ENCODE data around the gene PIEZO2.
"Not testable (repeated sequence)": the region's sequence is repeated elsewhere in the genome, so short reads cannot be mapped to it uniquely, and the experiment has no call there.

Gene PIEZO2

DNA sequence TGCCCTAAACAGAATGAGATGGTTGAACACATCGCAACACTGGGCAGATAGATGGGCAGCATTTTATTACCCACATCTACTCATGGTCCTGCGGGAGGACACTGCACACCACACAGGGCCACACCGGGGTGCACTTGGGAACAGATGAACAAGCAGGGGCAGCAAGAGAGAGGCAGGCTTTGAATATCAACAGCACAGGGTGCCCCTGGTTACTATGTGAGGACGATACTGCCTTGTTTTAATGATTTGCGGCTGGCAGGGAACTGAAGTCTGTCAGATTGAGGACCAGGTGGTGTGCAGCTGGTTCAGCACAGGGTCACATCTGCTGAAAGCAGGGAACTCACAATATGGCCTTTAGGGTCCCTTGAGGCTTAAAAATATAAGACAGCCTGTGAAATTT, 195.7 kb downstream of the PIEZO2 start:
- DNase-seq: no peak

DNA sequence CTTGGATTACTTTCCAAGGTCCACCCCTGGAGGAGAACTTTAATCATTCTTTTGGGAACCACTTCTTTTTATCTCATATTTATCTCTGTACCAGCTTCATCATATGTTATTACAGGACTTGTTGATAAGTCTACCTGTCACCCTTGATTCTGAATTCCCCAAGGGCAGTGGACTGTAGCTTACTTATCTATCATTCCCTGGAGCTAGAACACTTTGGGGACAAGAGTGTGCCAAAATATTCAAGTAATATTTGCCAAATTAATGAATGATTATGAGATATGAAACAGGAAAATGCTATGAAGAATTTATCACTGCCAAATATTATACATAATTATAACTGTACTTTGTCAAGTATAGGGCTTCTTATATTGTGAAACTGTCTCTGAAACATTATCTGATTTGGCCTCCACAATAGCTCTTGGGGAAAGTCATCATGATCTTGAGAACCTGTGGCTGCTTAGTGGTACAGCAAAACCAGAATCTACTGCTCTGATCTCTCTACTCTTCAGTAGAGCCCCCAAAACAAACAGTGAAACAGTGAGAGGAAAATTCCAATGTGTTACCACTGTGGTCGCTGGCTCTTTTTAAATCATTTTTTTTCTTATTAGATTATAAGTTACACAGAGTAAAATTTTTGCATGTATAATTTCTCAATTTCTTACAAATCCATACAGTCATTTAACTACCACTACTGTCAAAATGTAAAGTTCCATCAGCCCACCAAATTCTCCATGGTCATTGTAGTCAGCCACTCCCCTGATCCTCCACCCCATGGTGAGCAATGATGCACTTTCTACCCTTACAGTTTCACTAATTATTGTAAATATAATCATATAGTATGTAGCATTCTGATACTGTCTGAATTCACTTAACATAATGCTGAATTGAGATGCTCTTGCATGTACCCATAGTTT, 197.5 kb downstream of the PIEZO2 start:
- DNase-seq: no peak

DNA sequence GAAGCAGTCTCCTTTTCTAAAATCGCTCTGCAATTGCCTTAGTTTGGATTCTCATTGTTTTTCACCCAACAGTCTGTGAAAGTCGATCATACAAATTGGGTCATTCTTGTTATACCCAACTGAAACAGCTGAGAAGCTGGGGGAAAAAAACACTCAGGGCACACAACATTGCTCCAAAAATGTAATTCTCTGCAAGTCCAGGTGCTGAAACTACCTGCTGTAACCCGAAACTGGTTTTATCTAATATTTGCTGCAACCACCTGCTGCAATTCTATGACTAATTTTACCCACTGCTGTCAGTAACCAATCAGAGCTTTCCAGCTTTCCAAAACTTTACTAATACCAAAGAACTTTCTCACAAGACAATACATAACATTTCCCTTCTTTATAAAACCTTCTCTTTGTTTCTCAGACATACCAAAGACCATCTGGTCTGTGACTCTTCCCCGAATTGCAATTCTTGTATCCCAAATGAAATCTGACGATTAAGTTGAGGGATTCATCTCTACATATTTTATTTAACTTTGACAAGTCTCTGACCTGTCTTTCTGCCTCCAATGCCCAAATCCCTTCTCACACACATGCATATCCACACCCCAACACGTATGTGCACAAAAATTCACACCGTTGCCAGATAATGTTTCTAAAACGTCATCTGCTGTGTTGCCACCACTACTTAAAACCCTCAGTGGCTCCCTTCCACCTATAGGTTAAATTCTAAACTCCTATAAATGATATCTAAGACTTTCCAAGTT, 198.3 kb downstream of the PIEZO2 start:
- DNase-seq: no peak

DNA sequence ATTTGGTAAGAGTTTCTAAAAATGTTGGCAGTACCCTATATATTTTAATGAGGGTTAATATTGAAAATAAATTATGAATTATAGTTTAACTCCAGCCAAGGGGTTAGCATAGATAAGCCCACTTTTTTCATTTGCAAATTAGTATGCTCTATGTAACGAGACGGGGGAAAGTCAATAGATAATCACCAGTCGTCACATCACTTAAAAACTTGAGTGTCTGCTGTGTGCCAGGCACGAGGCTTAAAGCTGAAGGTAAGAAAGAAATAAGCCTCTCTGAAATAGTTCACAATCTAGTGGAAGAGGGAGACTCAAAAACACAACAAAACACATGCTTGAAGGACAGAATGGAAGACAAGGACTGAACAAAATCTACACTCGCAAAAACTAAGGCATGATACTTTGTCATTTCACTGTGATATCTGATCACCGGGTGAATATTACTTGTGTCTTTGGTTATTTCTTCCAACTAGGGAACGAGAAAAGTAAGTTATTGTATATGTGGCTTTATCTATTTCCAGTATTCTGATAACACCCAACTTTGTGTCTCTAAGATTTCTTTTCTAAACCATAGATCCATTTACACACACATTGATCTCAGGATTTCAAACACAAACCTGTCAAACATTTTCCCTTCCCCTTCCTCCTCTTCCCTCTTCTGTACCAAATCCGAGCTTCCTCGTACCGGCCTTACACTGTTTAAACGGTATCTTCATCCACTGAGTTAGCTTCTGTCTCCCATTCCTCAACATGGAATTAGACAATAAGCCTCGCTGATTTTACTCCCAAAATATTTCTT, 199.1 kb downstream of the PIEZO2 start:
- DNase-seq: no peak

- no peak for DNase-seq
Observed at GRCh38 chr18:10949655-10950054, 199.7 kb downstream of the PIEZO2 start.

DNA sequence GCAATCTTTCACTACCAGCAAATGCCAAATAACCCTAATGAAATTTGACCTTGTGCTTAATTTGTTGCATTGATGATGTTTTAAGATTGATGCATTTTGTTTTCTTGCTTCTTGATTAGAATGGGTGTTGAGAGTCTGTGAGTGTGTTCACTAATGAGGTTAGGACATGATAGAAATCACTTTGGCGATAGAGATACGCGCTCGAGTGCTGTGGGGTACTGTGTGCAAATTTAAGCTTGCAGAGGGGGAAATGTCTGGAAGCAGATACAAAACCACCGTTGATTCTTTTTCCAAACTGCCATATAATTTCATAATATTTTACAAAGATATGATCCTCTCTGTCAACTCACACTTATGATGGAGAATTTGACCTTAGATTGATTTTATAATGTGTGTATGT, 200.9 kb downstream of the PIEZO2 start:
- no peak for DNase-seq

- DNase-seq: no peak
Observed at GRCh38 chr18:10946058-10946457, 203.3 kb downstream of the PIEZO2 start.

DNA sequence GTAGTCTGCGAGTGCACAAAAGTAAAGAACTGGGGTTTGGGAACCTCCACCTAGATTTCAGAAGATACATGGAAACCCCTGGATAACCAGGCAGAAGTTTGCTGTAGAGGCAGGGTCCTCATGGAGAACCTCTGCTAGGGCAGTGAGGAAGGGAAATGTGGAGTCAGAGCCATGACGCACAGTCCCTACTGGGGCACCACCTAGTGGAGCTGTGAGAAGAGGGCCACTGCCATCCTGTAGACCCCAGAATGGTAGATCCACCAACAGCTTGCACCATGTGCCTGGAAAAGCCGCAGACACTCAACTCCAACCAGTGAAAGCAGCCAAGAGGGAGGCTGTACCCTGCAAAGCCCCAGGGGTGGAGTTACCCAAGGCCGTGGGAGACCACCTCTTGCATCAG, 206.4 kb downstream of the PIEZO2 start:
- no peak for DNase-seq

DNA sequence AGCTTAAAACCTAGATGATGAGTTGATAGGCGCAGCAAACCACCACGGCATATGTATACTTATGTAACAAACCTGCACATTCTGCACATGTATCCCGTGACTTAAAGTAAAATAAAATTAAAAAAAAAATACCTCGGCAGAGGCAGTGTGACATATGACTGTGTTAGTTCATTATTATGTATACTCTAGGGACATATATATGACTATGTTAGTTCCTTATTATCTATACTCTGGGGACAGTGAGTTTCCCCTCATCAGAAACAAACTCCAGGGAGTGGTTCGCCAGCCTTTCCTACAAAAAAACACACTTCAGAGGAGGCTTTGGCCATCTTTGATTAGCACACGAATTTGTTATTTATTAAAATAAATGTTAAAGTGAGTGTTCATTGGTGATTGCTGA, 209.5 kb downstream of the PIEZO2 start:
- no peak for DNase-seq

DNA sequence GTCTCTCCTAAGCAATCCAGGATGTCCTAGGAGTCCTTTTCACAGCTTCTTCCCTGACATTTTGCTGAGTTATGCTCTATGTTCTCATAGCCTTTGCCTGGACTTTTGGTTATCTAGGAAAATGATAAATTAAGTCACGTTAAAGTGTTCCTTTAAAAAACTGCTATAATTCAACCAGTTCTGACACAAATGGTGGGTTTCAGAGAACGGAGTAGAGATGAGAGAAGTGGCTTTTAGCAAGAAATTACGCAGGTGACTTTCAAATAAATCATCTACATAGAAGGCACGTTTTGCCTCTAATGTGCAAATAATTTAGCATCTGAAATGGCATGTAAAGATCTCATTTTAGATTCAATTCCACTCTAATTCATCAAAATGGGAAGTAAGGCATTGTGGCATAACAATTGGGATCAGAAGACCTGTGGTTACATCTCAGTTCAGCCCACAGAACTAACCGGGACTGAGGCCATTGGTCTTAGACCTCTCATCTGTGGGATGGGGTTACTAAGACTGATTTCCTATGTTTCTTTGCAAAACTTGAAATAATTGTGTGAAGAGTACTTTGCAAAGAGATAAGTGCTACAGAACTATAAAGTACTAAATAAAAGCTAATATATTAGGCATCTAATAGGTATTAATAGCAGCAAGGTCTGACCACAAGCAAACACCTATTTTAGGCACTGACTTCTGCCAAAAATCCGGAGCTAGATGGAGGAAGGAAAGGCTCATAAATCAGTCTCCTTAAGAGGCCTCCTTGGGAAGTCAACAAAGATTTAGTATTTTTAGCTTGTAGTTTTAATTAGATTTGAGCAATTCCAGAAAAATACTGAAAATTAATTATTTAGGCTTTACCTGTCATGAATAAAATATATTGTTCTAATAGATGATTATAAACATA, 211.4 kb downstream of the PIEZO2 start:
- DNase-seq: no peak

- DNase-seq: no peak
Observed at GRCh38 chr18:10936176-10937053, 213.0 kb downstream of the PIEZO2 start.

- DNase-seq: no peak
Observed at GRCh38 chr18:10935588-10935987, 213.8 kb downstream of the PIEZO2 start.

- DNase-seq: not testable (repeated sequence)
Observed at GRCh38 chr18:10933648-10934047, 215.7 kb downstream of the PIEZO2 start.

DNA sequence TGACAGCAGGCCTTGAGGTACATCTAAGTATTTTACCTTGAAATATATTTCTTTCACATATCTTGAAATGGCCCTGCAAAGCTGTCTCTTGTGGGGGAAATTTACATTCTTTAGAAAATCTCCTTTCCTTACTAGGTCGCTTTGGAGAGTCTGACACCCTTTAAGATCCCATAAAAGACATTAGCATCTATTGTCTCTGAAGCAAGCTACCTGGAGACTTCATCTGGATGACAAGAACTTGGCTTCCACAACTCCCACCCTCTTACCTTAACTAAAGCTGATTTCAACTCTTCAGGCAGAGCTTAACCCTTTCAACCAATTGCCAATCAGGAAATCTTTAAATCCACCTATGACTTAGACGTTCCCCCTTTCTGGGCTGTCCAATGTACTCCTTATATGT, 219.3 kb downstream of the PIEZO2 start:
- DNase-seq: no peak

- no peak for DNase-seq
Observed at GRCh38 chr18:10928772-10929373, 220.5 kb downstream of the PIEZO2 start.

DNA sequence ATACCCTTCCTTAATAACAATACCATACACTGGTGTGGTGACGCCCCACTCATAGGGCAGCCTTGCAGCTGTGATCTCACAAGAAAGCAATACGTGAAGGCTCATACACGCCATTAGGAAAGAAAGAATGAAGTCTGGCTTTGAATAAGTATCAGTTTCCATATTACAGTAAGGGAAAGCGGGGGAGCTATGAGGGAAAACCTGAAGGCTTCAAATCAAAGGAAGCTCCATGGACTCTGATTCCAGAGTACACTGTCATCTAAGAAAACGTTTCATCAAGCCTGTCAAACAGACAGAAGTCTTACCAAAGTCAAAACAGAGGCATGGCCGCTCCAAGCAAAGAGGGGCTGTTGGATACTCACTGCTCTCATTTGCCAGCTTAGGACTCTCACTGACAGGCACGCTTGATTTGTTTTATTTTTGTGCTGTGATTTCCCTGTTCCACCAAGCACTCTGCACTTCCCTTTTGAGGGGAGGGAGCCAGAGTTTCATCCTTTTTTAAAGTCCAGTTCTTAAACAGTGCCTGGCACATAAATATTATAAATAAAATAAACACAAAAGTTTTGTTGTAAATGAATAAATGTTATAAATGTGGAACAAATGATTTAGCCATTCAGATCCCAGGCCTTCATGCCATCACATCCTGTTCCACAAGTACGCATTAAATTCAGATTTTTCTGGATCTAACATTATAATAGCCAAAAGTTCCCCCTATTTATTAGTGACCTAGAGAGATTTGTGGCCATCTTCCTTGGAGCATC, 221.2 kb downstream of the PIEZO2 start:
- no peak for DNase-seq

GRCh38 chr18:10927286-10927992, 221.9 kb downstream of the PIEZO2 start:
- no peak for DNase-seq

GRCh38 chr18:10926621-10927161, 222.7 kb downstream of the PIEZO2 start:
- no peak for DNase-seq

DNA sequence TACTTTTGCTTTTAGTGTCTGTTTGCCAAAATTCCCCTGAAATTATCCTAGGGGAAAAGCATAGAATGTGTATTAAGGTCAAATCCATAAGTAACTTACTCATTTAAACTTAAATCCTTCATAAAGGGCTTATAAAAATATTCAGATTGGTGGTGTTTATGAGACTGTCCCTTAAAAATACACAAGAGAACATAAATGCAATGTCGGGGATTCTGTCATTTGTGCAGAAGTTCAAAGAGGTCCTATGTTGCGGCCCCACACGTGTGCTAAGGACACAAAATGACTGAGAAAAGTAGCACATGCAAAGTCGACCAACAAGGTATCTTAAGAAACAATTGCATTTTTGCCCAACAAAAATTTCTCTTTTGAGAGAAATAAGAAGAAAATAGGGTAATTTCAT, 225.1 kb downstream of the PIEZO2 start:
- no peak for DNase-seq
